ENCODE data around the gene MSI1. TPM values are rescaled to one million over a fixed set of nuclear protein-coding genes. Genes with fewer than 3 reads are reported as not detected.

The MSI1 gene
- total and polyA plus RNA-seq, 10 of the 15 experiments (the other 5 are each of a cell fraction or from before 2014, with no cell fraction given): 0.04 TPM; not detected in 9

- ATAC-seq: peak; percentile 100
- ChIA-PET POLR2A (interaction anchor here (0.6 to 1.2 kb wide), 5 partner anchors 14 to 531 kb away, joined by 3 to 4 read pairs (median 3); partner anchors contain the start of gene SIRT4), CTCF (interaction anchor here (0.8 to 7.7 kb wide), 8 partner anchors 9 to 266 kb away, joined by 3 to 80 read pairs (median 4); partner anchors contain the start of genes PLA2G1B and SIRT4), SMC1A (ENCODE audit: uncharacterized antibody, unreplicated experiment) (interaction anchor here (0.6 to 1.6 kb wide), 4 partner anchors 15 to 1033 kb away, joined by 3 to 5 read pairs (median 4); partner anchors contain the start of genes RNU4-1 and SIRT4), RAD21 (ENCODE audit: unreplicated experiment) (interaction anchor here (1.0 to 1.9 kb wide), 4 partner anchors 15 to 200 kb away, joined by 3 to 11 read pairs (median 4); partner anchors contain the start of gene SIRT4)
- FAIRE-seq: peak; percentile 100
- intact Hi-C loops (cut with micrococcal nuclease; ENCODE audit: unreplicated experiment): no loop called here
- H4K20me1 ChIP-seq (ENCODE audit: control insufficient read depth, insufficient read depth): no peaks in the 10 kb centered on the region
- no peaks in the 10 kb centered on the region for H3K27me3 ChIP-seq (replicated peaks in 1 of 2; ENCODE audit: control insufficient read depth in 2 of 2, insufficient read depth in 2 of 2, low read length in 1 of 2)
- peak overlapping the region; percentile 73 for H3K4me3 ChIP-seq
- H3K4me1 ChIP-seq (ENCODE audit: control insufficient read depth, insufficient read depth, low read length): no peaks in the 10 kb centered on the region
- H3K79me2 ChIP-seq (ENCODE audit: control insufficient read depth, insufficient read depth, low read length): no peaks in the 10 kb centered on the region
- H3K27ac ChIP-seq (ENCODE audit: control insufficient read depth, insufficient read depth): peak overlapping the region; percentile 80
- peak overlapping the region; percentile 95 for H3K4me2 ChIP-seq (ENCODE audit: control insufficient read depth, insufficient read depth)
- BruUV-seq (replicated peaks): no TSS peak
- H3K9me3 ChIP-seq (replicated peaks; ENCODE audit: control insufficient read depth, insufficient read depth, low read length): no peaks in the 10 kb centered on the region
- DNase-seq (ENCODE audit: low read depth, low spot score): peak; percentile 97
- H3K36me3 ChIP-seq (ENCODE audit: control insufficient read depth in 2 of 2, insufficient read depth in 2 of 2, low read length in 1 of 2): no peaks in the 10 kb centered on the region
- H2AFZ ChIP-seq (ENCODE audit: control insufficient read depth, low read depth, low read length): peak overlapping the region; percentile 96
- H3K9ac ChIP-seq (ENCODE audit: control insufficient read depth, insufficient read depth, low read length): peak overlapping the region; percentile 83
- WGBS (ENCODE audit: insufficient coverage, insufficient replicate concordance, low lambda C conversion rate, missing lambda C conversion rate): 4% methylated on average over 42 of the region's 42 CpGs
- in situ Hi-C loops (cut with MboI): no loop called here
- TF ChIP-seq ZSCAN29 (IDR thresholded peaks at IDR 0.05) (no peak), RBBP5 (conservative IDR thresholded peaks at IDR 0.05) (no peak), KDM1A (IDR thresholded peaks at IDR 0.05; ENCODE audit: borderline replicate concordance) (no peak), BCLAF1 (IDR thresholded peaks at IDR 0.05) (no peak), CUX1 (IDR thresholded peaks at IDR 0.05; ENCODE audit: insufficient replicate concordance, low read depth, low read length) (no peak), POLR2AphosphoS2 (IDR thresholded peaks at IDR 0.05; ENCODE audit: low read depth, low read length) (peak; percentile 69; the same call in 1 of the 2 replicates), LARP7 (IDR thresholded peaks at IDR 0.05) (peak; percentile 62; the same call in 1 of the 2 replicates), JUND (IDR thresholded peaks at IDR 0.05; ENCODE audit: low read depth, low read length) (no peak), YBX1 (IDR thresholded peaks at IDR 0.05) (no peak), JUNB (IDR thresholded peaks at IDR 0.05) (no peak), SKIL (IDR thresholded peaks at IDR 0.05; ENCODE audit: low read depth, poor library complexity, severe bottlenecking) (no peak), MYB (IDR thresholded peaks at IDR 0.05; ENCODE audit: borderline replicate concordance, low read depth, low read length) (no peak)
Measured at GRCh38 chr12:120317224-120318105, 51.5 kb downstream of the MSI1 start.

Data from GM12878 (cell line).